Activated CD8-positive, alpha-beta memory T cell treated with anti-CD3 and anti-CD28 coated beads for 48 hours (primary cell): ENCODE data around the gene OPN1SW.

Experiments used
- DNase-seq, 3 experiments: peaks; one replicate each; pipeline ENCODE4 v3.0.0-alpha.2; 2020; ENCODE audit warnings: low read depth in 2 of 3, low spot score in 2 of 3

The OPN1SW gene

DNA sequence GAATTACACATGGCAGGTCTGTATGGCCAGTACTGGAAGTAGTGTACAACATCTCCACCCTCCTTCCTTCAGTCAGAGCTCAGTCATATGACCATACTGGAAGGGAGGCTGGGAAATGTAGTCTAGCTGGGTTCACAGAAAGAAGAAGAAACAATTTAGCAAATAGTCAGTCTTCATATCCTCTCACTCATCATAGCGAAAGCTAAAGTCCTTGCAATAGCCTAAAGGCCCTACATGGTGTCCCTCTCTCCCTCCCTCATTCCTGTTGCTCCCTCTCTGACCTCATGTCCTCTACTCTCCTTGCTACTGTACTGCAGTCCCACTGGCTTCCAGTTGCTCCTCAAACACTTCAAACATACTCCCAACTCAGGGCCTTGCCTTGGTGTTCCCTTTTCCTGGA, 40.7 kb downstream of the OPN1SW start:
- no peak for DNase-seq

DNA sequence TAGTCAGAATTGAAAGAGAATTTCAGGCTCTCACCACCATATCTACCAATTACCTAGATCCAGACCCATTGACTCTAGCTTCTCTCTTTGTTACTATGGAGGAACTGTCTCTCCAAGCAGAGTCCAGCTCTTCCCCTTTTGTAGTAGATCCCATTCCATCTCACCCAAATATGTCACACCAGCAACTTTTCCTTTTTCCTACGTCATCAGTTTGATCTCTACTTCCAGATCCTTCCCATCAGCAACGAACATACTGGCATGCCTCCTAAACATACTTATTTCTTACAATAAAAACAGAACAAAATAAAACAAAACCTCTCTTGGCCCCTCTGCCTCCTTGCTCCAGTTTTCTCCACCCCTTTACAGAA, 42.3 kb downstream of the OPN1SW start:
- no peak for DNase-seq

DNA sequence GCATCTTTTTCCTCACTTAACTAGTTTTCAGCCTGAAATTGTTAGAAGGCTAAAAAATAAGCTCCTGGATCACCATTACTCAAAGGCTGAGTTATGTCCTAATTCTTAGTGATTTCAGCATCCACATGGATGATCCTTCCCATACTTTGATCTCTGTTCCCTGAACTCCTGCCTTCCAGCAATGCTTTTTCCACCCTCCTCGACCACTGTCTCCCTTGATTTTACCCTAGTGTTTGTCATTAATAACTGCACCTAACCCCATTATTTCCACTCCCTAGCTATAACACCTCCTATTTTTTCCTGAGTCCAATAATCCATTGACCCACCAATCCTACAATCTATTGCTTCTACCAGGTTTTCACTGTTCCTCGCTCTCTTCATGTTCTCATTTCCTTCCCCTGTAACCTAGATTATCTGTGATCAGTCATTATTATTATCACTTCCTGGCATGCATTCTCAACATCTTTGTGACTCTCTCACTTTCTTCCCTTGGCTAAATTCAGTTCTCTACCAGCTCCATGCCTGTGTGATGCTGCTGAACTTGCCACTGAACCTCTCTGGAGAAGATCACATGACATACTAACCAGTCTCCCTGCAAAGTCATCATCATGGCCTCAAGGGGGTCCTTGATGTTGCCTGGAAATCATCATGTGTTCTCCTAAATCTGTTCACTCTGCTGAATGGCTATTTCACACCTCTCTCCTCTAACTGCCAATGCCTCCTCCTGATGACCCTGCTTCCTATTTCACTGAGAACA, 42.9 kb downstream of the OPN1SW start:
- no peak for DNase-seq

DNA sequence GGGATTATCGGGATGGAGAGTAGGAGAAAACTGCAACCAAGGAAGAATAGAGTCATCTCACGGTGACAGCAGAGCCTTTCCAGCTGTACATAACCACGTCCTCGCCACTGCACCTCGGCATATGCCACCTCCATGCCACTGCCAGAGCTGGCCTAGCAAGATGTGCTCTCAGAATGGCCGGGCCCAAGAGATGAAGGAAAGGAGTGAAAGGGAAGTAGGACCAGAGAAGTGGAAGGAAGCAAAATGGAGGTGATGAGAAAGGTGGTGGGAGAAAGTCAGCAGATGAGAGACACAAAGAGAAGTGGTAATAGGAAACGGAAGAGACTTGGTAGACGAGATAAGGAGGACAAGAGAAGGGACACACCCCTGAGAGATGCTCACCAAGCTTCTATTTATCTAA, 44.4 kb downstream of the OPN1SW start:
- no peak for DNase-seq

DNA sequence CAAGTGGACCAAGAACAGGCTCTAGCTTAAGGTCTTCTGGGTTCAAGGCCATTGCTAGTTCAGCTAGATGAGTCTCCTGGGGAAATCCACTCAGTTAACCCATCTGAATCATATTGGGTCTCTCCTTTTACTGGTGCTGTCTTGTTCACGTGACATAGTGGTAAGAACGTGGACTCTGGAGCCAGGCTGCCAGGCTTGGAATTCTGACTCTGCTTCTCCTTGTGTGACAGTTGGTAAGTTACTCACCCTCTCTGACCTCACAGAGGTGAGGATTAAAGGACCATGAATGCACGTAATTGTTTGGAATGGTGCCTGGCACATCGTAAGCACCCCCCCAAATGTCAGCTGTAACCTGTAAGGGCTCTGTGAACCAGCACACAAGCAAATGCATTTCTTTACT, 46.1 kb downstream of the OPN1SW start:
- DNase-seq = no peak

DNA sequence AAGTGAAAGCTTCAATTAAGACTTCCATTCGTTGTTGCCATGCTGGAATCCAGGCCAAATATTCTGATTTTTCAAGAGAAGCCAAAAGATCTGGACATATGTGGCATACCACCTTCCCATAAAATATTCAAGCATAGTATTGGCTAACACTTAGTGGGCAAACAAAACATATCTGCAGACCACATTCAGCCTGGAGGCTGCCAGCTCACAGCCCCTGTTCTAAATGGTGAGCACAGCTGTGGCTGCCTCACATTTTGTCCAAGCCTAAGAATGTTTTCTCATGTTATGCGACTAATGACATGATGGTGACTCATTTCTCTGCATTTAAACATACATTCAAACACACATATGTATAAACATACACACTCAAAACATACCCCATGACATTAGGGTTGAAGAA, 47.0 kb downstream of the OPN1SW start:
- DNase-seq = no peak

DNA sequence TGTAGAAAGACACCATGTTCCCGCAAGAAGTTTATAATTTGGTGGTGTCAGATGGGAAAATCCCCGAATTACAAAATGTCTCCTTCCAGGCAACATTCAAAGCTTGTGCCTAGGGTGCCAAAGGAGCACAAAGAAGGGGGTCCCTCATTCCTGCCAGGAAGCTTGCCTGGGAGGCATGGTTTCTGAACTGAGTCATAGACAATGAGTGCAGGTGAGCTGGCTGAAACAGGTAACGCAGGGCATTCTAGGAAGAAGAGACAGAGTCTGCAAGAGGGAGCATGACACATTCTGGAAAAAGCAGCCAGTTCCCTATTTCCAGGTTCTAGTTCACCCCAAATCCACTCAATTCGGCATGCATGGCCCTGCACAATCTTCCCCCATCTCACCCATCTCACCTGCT, 48.4 kb downstream of the OPN1SW start:
- no peak for DNase-seq

DNA sequence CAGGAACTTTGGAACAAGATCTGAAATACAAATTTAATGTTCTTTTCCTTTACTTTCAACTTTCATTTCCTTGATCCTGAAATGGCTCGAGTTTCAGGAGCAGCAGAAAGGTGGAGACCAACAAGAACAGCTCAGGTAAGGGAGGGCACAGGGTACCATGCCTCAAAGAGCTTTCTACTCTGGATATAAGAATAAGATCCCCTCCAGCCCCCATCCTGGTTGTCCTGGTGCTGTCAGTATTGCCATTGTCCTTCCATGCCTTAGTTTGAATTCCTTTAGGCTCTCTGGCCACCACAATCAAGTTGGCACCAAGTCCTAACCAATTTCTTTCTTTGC, 48.9 kb downstream of the OPN1SW start:
- DNase-seq = no peak

DNA sequence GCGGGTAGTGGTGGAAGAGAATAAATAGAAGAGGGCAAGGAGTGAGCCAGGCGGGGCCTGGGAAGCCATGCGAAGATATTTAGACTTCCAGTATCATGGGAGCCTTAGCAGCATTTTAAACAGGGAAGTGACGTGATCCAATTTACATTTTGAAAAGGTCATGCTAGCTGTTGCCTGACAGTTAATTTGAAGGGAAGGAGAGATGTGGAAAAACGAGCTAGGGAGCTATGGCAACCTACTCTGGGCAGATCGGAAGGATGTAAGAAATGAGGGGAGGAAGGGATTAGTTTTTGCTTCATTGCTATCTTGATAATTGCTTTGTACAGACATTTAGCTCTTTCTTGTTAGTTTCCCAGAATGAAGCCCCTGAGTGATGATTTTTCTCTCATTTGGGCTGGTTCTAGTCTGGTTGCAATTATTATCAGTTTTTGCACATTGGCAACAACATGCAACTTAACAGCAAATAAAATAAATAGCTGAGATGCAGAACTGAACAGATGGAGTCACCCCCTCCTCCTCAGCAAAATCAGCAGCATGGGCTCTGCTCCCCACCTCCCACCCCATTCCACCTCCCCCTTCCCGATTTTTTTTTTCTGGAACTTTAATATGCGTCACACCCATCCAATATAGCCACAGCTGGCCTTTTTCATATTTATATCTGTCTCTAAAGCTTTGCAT, 49.4 kb downstream of the OPN1SW start:
- no peak for DNase-seq

DNA sequence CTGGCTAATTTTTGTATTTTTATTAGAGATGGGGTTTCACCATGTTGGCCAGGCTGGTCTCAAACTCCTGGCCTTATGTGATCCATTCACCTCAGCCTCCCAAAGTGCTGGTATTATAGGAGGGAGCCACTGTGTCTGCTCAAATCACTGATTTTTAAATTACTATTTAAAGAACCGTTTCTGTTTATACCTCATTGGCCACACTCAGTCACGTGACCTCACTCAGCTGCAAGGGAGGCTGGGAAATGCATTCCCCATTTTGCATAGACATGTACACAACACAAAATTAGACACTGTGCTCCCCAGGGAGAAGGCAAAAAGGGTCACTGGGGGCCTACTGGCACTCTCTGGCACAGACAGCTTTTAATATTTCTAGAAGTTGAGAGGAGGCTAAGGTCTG, 50.1 kb downstream of the OPN1SW start:
- no peak for DNase-seq

DNA sequence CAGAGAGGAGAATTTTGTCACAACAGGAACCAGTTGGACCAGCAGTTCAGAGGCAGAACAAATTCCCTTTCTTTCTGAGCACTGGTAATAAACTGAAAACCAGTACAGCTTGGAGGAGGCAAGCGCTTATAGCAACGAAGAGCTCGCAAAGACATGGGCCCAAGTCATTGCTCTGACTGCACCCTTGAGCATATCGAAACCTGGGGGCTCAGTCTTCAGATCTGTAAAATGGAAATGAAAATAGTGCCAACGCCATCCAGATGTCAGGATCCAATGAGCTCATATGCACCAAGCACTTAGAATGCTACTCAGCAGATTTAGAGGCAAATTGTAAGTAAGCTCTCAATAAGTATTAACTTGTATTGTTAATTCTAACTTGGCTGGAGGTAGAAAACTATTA, 50.9 kb downstream of the OPN1SW start:
- no peak for DNase-seq
